Stomach smooth muscle (tissue), 2 donors: Measurements from ENCODE around the gene CIBAR2.
A peak's percentile ranks its signal among the peaks of the same experiment; 100 is the strongest.

Source experiments
- H3K27ac ChIP-seq: one replicate; pipeline ENCODE4 v1.7.0; 2013; ENCODE audit warnings: mild to moderate bottlenecking, low read length, inconsistent platforms
- H3K27me3 ChIP-seq, 2 donors: one replicate each; pipeline ENCODE4 v1.7.0; 2013; ENCODE audit warnings: low read length in 2 of 2; ENCODE audit not compliant: insufficient read depth in 2 of 2, control insufficient read depth in 1 of 2
- H3K36me3 ChIP-seq, 2 donors: one replicate each; pipeline ENCODE4 v1.7.0; 2013; ENCODE audit warnings: low read length in 2 of 2; ENCODE audit not compliant: control insufficient read depth in 2 of 2, insufficient read depth in 2 of 2
- H3K4me1 ChIP-seq: one replicate; pipeline ENCODE4 v1.7.0; 2013; ENCODE audit warnings: low read length; ENCODE audit not compliant: control insufficient read depth, insufficient read depth
- H3K4me3 ChIP-seq, 2 donors: one replicate each; pipeline ENCODE4 v1.7.0; 2013; ENCODE audit warnings: low read length in 2 of 2
- H3K9ac ChIP-seq, 2 donors: one replicate each; pipeline ENCODE4 v1.7.0; 2013; ENCODE audit warnings: low read length in 2 of 2, mild to moderate bottlenecking in 1 of 2
- H3K9me3 ChIP-seq, 2 donors: one replicate each; pipeline ENCODE4 v1.7.0; 2013; ENCODE audit warnings: low read length in 2 of 2; ENCODE audit not compliant: control insufficient read depth in 2 of 2
- donor health status: healthy.
- donor health status: Pancreatic carcinoma.

The CIBAR2 gene

GRCh38 chr16:85144026-85144915, 32.0 kb upstream of the CIBAR2 start:
- no peak overlapping the region for H3K27ac ChIP-seq
- H3K4me1 ChIP-seq, result peaks cover 24% of the 10 kb centered on the region
- H3K4me3 ChIP-seq, result no peak overlapping the region
- no peaks in the 10 kb centered on the region for H3K27me3 ChIP-seq
- no peaks in the 10 kb centered on the region for H3K9me3 ChIP-seq
- no peaks in the 10 kb centered on the region for H3K36me3 ChIP-seq
- H3K9ac ChIP-seq, result no peak overlapping the region

GRCh38 chr16:85142771-85143211, 30.5 kb upstream of the CIBAR2 start:
- Histone ChIP-seq H3K9me3 (no peaks in the 10 kb centered on the region), H3K36me3 (no peaks in the 10 kb centered on the region), H3K27ac (no peak overlapping the region), H3K9ac (no peak overlapping the region), H3K4me3 (no peak overlapping the region), H3K27me3 (no peaks in the 10 kb centered on the region), H3K4me1 (peaks cover 21% of the 10 kb centered on the region)

- Histone ChIP-seq H3K36me3 (no peaks in the 10 kb centered on the region), H3K9ac (no peak overlapping the region), H3K4me3 (no peak overlapping the region), H3K9me3 (no peaks in the 10 kb centered on the region), H3K4me1 (peaks cover 24% of the 10 kb centered on the region), H3K27me3 (no peaks in the 10 kb centered on the region), H3K27ac (no peak overlapping the region)
Measured at GRCh38 chr16:85142129-85142513, 29.8 kb upstream of the CIBAR2 start.

GRCh38 chr16:85141491-85142128, 29.3 kb upstream of the CIBAR2 start:
- H3K9ac ChIP-seq, result no peak overlapping the region
- no peaks in the 10 kb centered on the region for H3K9me3 ChIP-seq
- peaks cover 24% of the 10 kb centered on the region for H3K4me1 ChIP-seq
- H3K36me3 ChIP-seq, result no peaks in the 10 kb centered on the region
- H3K27me3 ChIP-seq, result no peaks in the 10 kb centered on the region
- H3K4me3 ChIP-seq, result no peak overlapping the region
- no peak overlapping the region for H3K27ac ChIP-seq

- Histone ChIP-seq H3K9ac (no peak overlapping the region), H3K4me1 (peaks cover 26% of the 10 kb centered on the region), H3K27ac (no peak overlapping the region), H3K27me3 (no peaks in the 10 kb centered on the region), H3K36me3 (no peaks in the 10 kb centered on the region), H3K9me3 (no peaks in the 10 kb centered on the region), H3K4me3 (no peak overlapping the region)
Measured at GRCh38 chr16:85140455-85141012, 28.3 kb upstream of the CIBAR2 start.

GRCh38 chr16:85139881-85140339, 27.6 kb upstream of the CIBAR2 start:
- Histone ChIP-seq H3K4me1 (peaks cover 29% of the 10 kb centered on the region), H3K27me3 (no peaks in the 10 kb centered on the region), H3K27ac (no peak overlapping the region), H3K9ac (no peak overlapping the region), H3K36me3 (no peaks in the 10 kb centered on the region), H3K9me3 (no peaks in the 10 kb centered on the region), H3K4me3 (no peak overlapping the region)

GRCh38 chr16:85138825-85139627, 26.8 kb upstream of the CIBAR2 start:
- no peaks in the 10 kb centered on the region for H3K9me3 ChIP-seq
- H3K27ac ChIP-seq, result no peak overlapping the region
- no peak overlapping the region for H3K9ac ChIP-seq

GRCh38 chr16:85138073-85138824, 26.0 kb upstream of the CIBAR2 start:
- Histone ChIP-seq H3K4me3 (peak overlapping the region in 1 of 2 donors; percentile 64), H3K36me3 (no peaks in the 10 kb centered on the region), H3K27me3 (no peaks in the 10 kb centered on the region), H3K4me1 (peaks cover 25% of the 10 kb centered on the region), H3K9ac (peak overlapping the region; percentile 42 to 80), H3K9me3 (no peaks in the 10 kb centered on the region), H3K27ac (peak overlapping the region; percentile 62)

More at GRCh38 chr16:85138825-85139627, 26.8 kb upstream of the CIBAR2 start:
- Histone ChIP-seq H3K4me3 (no peak overlapping the region), H3K36me3 (no peaks in the 10 kb centered on the region), H3K27me3 (no peaks in the 10 kb centered on the region), H3K4me1 (peaks cover 28% of the 10 kb centered on the region)

GRCh38 chr16:85137323-85138072, 25.2 kb upstream of the CIBAR2 start:
- Histone ChIP-seq H3K27me3 (no peaks in the 10 kb centered on the region), H3K9ac (peak overlapping the region; percentile 42 to 80), H3K4me3 (peak overlapping the region; percentile 64 to 67), H3K9me3 (no peaks in the 10 kb centered on the region), H3K4me1 (peaks cover 25% of the 10 kb centered on the region), H3K36me3 (no peaks in the 10 kb centered on the region), H3K27ac (peak overlapping the region; percentile 62)
